Fibroblast of peridontal ligament (primary cell): ENCODE results near the gene GK.
"Not testable (repeated sequence)": the region's sequence is repeated elsewhere in the genome, so short reads cannot be mapped to it uniquely, and the experiment has no call there.

Experiments used
- DNase-seq: peaks from one replicate; pipeline ENCODE4 v3.0.0-alpha.2; 2010; ENCODE audit errors: extremely low read depth

GK gene

GRCh38 chrX:30654386-30654785 lies 1.2 kb downstream of the GK start:
- not testable (repeated sequence) for DNase-seq

GRCh38 chrX:30654989-30655607 lies 1.9 kb downstream of the GK start:
- peak; percentile 49 for DNase-seq

GRCh38 chrX:30655991-30656390 lies 2.8 kb downstream of the GK start:
- DNase-seq = no peak

GRCh38 chrX:30657196-30658161 lies 4.3 kb downstream of the GK start:
- DNase-seq = no peak

GRCh38 chrX:30659421-30659820 lies 6.2 kb downstream of the GK start:
- DNase-seq = peak; percentile 84

- no peak for DNase-seq
Observed at GRCh38 chrX:30661228-30661627, 8.0 kb downstream of the GK start.

GRCh38 chrX:30663322-30663721 lies 10.1 kb downstream of the GK start:
- DNase-seq = no peak

GRCh38 chrX:30665471-30665870 lies 12.2 kb downstream of the GK start:
- DNase-seq = no peak

- DNase-seq = no peak
Observed at GRCh38 chrX:30666094-30666493, 12.9 kb downstream of the GK start.

GRCh38 chrX:30668581-30668980 lies 15.4 kb downstream of the GK start:
- DNase-seq = no peak

- DNase-seq = not testable (repeated sequence)
Observed at GRCh38 chrX:30671189-30671588, 18.0 kb downstream of the GK start.

- DNase-seq = no peak
Observed at GRCh38 chrX:30673127-30673796, 20.0 kb downstream of the GK start.

- no peak for DNase-seq
Observed at GRCh38 chrX:30673884-30674598, 20.8 kb downstream of the GK start.

- DNase-seq = no peak
Observed at GRCh38 chrX:30674799-30675198, 21.6 kb downstream of the GK start.

- DNase-seq = no peak
Observed at GRCh38 chrX:30679369-30679768, 26.1 kb downstream of the GK start.

- no peak for DNase-seq
Observed at GRCh38 chrX:30680618-30681017, 27.4 kb downstream of the GK start.

GRCh38 chrX:30688641-30689040 lies 35.4 kb downstream of the GK start:
- DNase-seq = no peak

GRCh38 chrX:30689116-30689515 lies 35.9 kb downstream of the GK start:
- no peak for DNase-seq

GRCh38 chrX:30690330-30690729 lies 37.1 kb downstream of the GK start:
- DNase-seq = peak; percentile 31

- DNase-seq = no peak
Observed at GRCh38 chrX:30693999-30694650, 40.9 kb downstream of the GK start.

- peak; percentile 76 for DNase-seq
Observed at GRCh38 chrX:30702736-30703135, 49.5 kb downstream of the GK start.
